OCI-M2 (cell line): ENCODE measurements around the gene OVCH1.
"Not testable (repeated sequence)": the region's sequence is repeated elsewhere in the genome, so short reads cannot be mapped to it uniquely, and the experiment has no call there.

ENCODE experiments used
- DNase-seq: peaks from one replicate; lab custom pipeline; 2025; ENCODE audit not compliant: unreplicated experiment; lab: John Stamatoyannopoulos, UW

The OVCH1 gene

DNA sequence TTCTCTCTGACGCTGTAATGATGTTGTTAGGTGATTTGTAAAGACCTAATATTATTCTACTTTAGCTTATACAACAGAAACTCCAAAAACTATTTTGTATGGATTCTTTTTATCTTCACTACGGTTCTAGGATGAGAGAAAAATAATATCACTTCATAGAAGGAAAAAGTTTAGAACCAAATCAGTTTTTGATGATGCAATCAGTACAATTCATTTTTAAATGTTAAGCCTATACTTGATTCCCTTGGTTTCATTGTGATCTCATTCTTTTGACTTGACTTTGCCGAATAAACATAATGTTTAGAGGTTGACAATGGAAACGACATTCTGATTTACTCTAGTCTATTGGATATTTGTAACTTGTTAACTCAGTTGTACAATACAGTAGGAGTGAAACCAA is 91.9 kb downstream of the OVCH1 start:
- DNase-seq, result no peak

DNA sequence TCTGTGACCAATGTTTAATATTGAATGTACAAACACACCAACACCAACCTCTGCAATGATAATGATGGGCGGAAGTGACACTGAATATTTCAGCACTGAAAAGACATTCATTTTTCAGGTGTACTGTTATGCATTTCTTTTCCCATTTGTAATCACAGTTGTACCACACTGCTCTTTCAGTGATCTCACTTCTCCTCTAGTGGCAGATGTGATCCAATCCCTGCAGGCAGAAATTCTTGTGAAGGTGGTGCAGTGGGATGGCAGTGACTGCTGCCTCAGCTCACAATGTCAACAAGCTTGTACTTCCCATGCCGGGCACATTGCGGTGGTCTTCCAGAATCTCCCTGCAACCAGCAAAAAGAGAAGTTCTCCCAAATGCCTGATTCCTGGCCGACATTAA is 93.5 kb downstream of the OVCH1 start:
- no peak for DNase-seq

DNA sequence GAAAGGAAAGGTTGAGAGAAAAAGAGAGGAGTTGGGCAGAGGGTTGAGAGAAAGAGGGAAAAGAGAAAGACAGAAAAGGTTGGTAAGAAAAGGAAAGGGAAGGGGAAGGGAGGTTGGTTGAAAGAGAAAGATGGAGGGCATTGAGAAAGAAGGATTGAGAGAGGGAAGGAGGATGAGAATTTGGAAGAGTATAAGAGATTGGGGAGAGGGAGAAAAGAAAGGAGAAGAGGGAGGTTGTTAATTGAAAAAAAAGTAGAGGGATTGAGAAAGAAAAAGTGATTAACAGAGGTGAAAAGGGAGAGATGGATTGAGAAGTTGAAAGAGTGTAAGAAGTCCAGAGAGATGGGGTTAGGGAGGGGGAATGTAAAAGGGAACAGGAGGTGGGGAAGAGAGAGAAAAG is 95.0 kb downstream of the OVCH1 start:
- no peak for DNase-seq

DNA sequence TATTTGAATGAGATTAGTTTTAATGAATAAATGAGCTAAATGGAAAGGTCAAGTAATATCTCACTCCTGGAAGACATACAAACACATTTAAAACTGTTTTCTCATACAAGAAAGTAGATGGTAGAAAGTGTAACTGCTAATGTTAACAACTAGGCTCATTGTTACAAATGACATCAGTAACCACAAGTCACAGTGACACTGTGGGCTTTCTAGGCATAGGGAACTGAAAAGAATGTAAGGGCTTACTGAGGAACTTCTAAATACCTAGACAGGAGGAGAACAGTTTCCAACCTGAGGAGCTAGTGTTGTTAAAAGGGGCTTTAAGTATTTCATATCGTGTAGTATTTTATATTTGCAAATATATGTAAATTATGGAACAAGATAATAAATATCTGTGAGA is 99.0 kb downstream of the OVCH1 start:
- no peak for DNase-seq

DNA sequence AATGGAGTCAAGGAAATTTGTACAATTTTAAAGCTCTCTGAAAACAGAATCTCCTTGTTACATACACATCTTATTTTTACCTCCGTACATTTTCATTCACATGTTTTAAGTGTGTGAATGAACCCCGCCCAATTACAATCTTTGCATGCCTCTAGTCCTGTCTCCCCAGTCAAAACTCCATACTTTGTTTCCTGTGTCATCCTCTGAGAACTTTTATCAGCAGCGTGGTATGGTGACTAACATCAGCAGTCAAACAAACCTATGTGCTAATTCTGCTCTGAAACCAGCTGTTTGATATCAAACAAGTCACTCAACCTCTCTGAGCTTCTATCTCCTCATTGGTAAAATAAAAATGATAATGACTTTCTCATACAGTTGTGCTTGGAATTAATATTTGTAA is 100.7 kb downstream of the OVCH1 start:
- no peak for DNase-seq

DNA sequence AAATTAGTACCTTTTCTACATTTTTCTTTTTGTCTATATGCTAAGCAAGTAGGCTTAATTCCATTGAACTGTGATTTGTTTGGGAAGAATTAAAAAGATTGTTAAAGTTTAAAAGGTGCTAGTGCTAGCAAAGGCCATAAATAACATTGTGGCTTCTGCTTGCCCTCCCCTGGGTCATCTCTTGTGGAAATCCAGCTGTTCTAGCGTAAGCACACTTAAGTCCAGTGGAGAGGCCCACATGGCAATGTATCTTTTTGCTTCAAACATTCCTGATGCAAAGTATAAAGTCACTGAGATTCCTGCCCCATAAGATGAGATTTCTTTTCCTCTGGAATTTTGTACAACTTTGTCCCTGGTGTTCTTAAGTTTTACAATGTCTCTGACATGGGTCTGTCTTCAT is 102.1 kb downstream of the OVCH1 start:
- no peak for DNase-seq

DNA sequence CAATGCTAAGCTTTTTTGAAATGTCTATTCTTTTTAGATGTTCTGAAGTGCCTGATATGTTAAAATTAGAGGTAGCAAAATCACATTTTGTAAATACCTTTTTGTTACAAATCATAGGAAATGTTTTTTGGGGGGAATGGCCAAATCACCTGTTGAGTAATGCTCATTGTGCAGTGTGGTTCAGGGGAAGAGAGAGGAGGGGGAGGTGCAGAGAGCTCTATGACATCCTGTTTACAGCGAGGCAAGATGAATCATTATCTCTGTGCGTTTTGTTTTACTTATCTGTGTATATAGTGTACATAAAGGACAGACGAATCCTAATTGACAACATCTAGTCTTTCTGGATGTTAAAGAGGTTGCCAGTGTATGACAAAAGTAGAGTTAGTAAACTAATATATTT is 107.1 kb downstream of the OVCH1 start:
- DNase-seq, result not testable (repeated sequence)

DNA sequence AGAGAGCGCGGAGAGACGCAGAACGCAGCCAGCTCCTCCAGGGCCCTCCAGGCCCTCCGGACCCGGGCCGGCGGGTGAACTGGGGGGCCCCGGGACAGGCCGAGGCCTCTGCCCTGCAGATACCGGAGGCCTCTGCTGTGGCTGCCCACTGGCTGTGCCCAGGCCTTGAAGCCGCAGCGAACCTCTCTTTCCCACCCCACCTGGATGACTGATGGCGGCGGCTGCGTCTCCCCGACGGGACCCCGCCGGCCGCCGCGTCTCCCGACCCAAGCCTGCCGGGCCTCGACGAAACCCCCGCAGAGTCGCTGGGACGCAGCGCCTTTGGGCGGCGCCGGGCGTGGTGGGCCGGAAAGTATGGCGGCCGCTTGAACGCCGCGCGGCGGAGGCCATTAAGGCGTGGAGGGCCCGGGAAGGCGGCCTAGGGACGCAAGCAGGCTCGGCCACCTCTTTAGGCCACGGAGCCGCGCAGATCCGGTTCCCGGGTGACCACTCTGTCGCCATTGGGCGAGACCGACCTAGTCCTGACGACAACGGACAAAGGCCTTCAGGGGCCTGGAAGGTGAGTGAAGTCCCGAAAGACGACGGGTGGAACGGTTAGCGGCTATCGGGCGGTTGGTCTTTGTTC is 108.1 kb downstream of the OVCH1 start:
- no peak for DNase-seq

DNA sequence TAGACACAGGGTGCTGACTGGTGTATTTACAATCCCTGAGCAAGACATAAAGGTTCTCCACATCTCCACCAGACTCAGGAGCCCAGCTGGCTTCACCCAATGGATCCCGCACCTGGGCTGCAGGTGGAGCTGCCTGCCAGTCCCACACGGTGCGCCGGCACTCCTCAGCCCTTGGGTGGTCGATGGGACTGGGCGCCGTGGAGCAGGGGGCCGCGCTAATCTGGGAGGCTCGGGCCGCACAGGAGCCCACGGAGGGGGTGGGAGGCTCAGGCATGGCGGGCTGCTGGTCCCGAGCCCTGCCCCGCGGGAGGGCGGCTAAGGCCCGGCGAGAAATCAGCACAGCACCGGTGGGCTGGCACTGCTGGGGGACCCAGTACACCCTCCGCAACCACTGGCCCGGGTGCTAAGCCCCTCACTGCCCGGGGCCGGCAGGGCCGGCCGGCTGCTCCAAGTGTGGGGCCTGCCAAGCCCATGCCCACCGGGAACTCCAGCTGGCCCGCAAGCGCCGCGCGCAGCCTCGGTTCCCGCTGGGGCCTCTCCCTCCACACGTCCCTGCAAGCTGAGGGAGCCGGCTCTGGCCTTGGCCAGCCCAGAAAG is 111.3 kb downstream of the OVCH1 start:
- not testable (repeated sequence) for DNase-seq

DNA sequence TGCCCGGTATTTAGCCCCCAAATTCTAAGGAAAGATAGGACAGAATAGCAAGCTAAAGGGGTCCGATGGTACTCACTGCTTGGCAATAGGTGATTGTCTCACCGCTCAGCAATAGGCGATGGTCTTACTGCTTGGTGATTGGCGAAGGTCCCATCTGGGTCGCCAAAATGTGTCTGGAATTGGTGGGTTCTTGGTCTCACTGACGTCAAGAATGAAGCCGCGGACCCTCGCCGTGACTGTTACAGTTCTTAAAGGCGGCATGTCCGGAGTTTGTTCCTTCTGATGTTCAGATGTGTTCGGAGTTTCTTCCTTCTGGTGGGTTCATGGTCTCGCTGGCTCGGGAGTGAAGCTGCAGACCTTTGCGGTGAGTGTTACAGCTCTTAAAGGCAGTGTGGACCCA is 112.3 kb downstream of the OVCH1 start:
- DNase-seq, result not testable (repeated sequence)

DNA sequence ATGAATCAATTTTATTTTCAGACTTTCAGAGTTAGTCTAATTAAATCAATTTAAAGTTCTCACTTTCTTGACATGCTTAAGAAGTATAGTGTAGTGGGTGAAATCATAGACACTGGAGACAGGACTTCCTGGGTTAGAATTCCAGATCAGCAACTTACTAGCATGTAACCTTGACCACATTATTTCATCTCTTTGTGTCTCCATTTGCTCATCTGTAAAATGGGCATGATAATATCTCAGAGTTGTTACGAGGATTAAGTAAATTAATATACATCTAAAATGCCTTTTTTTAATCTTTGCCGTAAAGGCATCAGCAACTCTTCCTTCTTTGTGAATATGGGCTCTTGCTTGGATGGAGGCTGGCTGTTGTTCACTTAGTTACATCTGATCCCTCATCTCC is 115.2 kb downstream of the OVCH1 start:
- DNase-seq, result no peak

DNA sequence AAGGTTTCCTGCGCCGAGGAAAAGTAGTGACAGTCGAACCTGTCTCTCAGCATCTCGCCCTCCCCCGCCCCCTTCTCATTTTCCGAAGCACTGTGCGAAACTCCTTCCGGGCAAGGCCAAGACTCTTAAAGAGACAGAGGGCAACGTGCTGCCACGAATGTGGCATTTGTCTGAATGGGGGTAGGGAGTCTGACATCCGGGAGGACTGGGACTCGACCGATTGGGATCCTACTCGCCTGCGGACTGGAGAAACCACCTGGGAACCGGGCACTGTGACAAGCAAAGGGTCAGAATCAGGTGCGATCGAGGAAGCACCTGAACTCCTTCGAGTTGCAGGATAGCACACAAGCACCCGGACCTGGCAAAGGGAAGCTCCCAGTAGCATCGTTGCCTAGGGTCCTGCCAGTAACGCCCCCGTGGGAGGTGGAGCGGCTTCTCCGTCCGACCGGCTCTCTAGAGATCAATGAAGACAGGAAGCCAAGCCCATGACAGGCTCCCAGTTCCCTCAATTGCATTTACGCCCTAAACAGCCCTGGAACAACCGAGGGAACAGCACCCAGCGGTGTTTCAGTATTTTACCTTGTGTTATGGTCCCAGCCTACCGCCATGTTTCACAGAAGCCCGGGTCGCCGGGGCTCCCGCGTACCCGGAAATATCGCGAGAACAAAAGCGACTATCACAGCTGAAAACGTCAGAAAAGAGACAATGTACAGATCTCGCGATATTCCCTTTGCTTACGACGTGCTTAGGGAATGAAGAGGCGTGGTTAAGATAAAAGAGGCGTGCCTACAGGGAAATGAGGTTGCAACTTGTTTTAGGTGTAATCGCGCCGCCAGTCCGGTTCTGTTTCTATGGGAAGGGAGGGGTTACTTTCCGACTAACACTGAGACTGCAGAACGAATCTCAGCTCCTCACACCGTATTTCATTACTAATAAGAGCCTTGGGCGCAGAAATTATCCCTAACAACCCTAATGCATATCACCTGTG is 116.7 kb downstream of the OVCH1 start, which contains the start of gene ERGIC2:
Gene ERGIC2 (minus strand): TSS at position 637 of the 988 bp plus-strand sequence. CDS start 9,539 bp downstream, outside the sequence.
- peak; percentile 45 for DNase-seq
